Liver (tissue), 9 donors: Measurements from ENCODE around the gene OLR1. TPM values are rescaled to one million over a fixed set of nuclear protein-coding genes. Genes with fewer than 3 reads are reported as not detected.
A peak's percentile ranks its signal among the peaks of the same experiment; 100 is the strongest.

Source experiments
- DNase-seq: peaks from one replicate; pipeline ENCODE4 v3.0.0-alpha.2; 2017; ENCODE audit warnings: low spot score
- H3K27ac ChIP-seq, 2 donors: one replicate each; pipeline ENCODE4 v1.7.0; 2013; ENCODE audit warnings: inconsistent platforms in 2 of 2, low read length in 2 of 2, control low read depth in 1 of 2, low read depth in 1 of 2, mild to moderate bottlenecking in 1 of 2
- H3K27me3 ChIP-seq, 4 donors: one replicate each; pipeline versions ENCODE4 v1.6.1 to v1.7.0; 2013; ENCODE audit warnings: low read length in 3 of 4, inconsistent platforms in 1 of 4, mild to moderate bottlenecking in 1 of 4, moderate library complexity in 1 of 4; ENCODE audit not compliant: control insufficient read depth in 4 of 4, insufficient read depth in 4 of 4
- H3K36me3 ChIP-seq, 4 donors: one replicate each; pipeline versions ENCODE4 v1.6.1 to v1.7.0; 2013; ENCODE audit warnings: low read length in 3 of 4, mild to moderate bottlenecking in 3 of 4, low read depth in 1 of 4, moderate library complexity in 1 of 4; ENCODE audit not compliant: control insufficient read depth in 4 of 4, insufficient read depth in 3 of 4
- H3K4me1 ChIP-seq, 4 donors: one replicate each; pipeline versions ENCODE4 v1.6.1 to v1.7.0; 2013; ENCODE audit warnings: low read length in 3 of 4, mild to moderate bottlenecking in 3 of 4, moderate library complexity in 1 of 4; ENCODE audit not compliant: control insufficient read depth in 4 of 4, insufficient read depth in 4 of 4
- H3K4me3 ChIP-seq, 3 donors: one replicate each; pipeline versions ENCODE4 v1.6.1 to v1.7.0; 2013; ENCODE audit warnings: low read length in 3 of 3, control low read depth in 1 of 3, low read depth in 1 of 3, mild to moderate bottlenecking in 1 of 3
- H3K9ac ChIP-seq, 2 donors: one replicate each; pipeline ENCODE4 v1.7.0; 2013; ENCODE audit warnings: low read length in 2 of 2, mild to moderate bottlenecking in 2 of 2, moderate library complexity in 2 of 2, control low read depth in 1 of 2, low read depth in 1 of 2
- H3K9me3 ChIP-seq, 4 donors: one replicate each; pipeline versions ENCODE4 v1.6.1 to v1.7.0; 2013; ENCODE audit warnings: low read length in 3 of 4; ENCODE audit not compliant: control insufficient read depth in 4 of 4
- ATF3 ChIP-seq: IDR thresholded peaks from 2 replicates; pipeline ENCODE4 v1.6.1; 2016; ENCODE audit warnings: antibody characterized with exemption
- EGR1 ChIP-seq, 2 donors: IDR thresholded peaks; 2 replicates each; pipeline ENCODE4 v1.6.1; 2016 to 2018; ENCODE audit warnings: antibody characterized with exemption in 2 of 2, low read depth in 2 of 2
- FOXA1 ChIP-seq: IDR thresholded peaks from 2 replicates; pipeline ENCODE4 v1.6.1; 2016; ENCODE audit warnings: antibody characterized with exemption
- FOXA2 ChIP-seq: IDR thresholded peaks from 2 replicates; pipeline ENCODE4 v1.6.1; 2016; ENCODE audit warnings: antibody characterized with exemption
- GABPA ChIP-seq, 2 donors: IDR thresholded peaks in 1 of 2; conservative IDR thresholded peaks in 1 of 2; 2 replicates each; pipeline ENCODE4 v1.6.1; 2016; ENCODE audit warnings: antibody characterized with exemption in 2 of 2, mild to moderate bottlenecking in 1 of 2, moderate library complexity in 1 of 2
- HNF4A ChIP-seq, 2 donors: conservative IDR thresholded peaks; 2 replicates each; pipeline ENCODE4 v1.6.1; 2016; ENCODE audit warnings: antibody characterized with exemption in 2 of 2, mild to moderate bottlenecking in 2 of 2
- HNF4G ChIP-seq: IDR thresholded peaks from 2 replicates; pipeline ENCODE4 v1.6.1; 2016; ENCODE audit warnings: antibody characterized with exemption
- JUND ChIP-seq, 2 donors: IDR thresholded peaks; 2 replicates each; pipeline ENCODE4 v1.6.1; 2016; ENCODE audit warnings: antibody characterized with exemption in 2 of 2
- MAX ChIP-seq: IDR thresholded peaks from 2 replicates; pipeline ENCODE4 v1.6.1; 2016; ENCODE audit warnings: antibody characterized with exemption
- NR2F2 ChIP-seq: IDR thresholded peaks from 2 replicates; pipeline ENCODE4 v1.6.1; 2016; ENCODE audit warnings: antibody characterized with exemption
- RAD21 ChIP-seq, 2 donors: IDR thresholded peaks; 2 replicates each; pipeline ENCODE4 v1.6.1; 2016; ENCODE audit warnings: antibody characterized with exemption in 2 of 2, mild to moderate bottlenecking in 2 of 2
- RXRA ChIP-seq, 2 donors: IDR thresholded peaks; 2 replicates each; pipeline ENCODE4 v1.6.1; 2017 to 2018; ENCODE audit warnings: antibody characterized with exemption in 2 of 2, mild to moderate bottlenecking in 1 of 2
- SP1 ChIP-seq: IDR thresholded peaks from 2 replicates; pipeline ENCODE4 v1.6.1; 2018; ENCODE audit warnings: antibody characterized with exemption, mild to moderate bottlenecking
- TAF1 ChIP-seq: conservative IDR thresholded peaks from 2 replicates; pipeline ENCODE4 v1.6.1; 2016; ENCODE audit warnings: antibody characterized with exemption, mild to moderate bottlenecking
- YY1 ChIP-seq: IDR thresholded peaks from 2 replicates; pipeline ENCODE4 v1.6.1; 2016; ENCODE audit warnings: antibody characterized with exemption, mild to moderate bottlenecking
- WGBS: extraction: QIAGEN DNeasy Blood & Tissue Kit; methylation state at CpG from one replicate; pipeline ENCODE4 v1.1.7; 2013; 5-methylcytosine and 5-hydroxymethylcytosine counted together
- polyA plus RNA-seq, 2 donors: library from polyadenylated mRNA; stranded (reverse) in 1 of 2; unstranded in 1 of 2; fragments of 200-250 nt in 1 of 2; fragments of >200 nt in 1 of 2; fragmentation: Nextera tagmentation in 1 of 2; extraction: Ambion mirVana in 1 of 2; gene quantifications; one replicate each; pipeline versions ENCODE4 v1.2.1 to v1.2.3, GENCODE V29; 2013 to 2015
- total RNA-seq, 2 donors: library from RNA; depleted of rRNA; stranded (reverse); fragments of >200 nt; gene quantifications; one replicate each; pipeline ENCODE4 v1.2.3, GENCODE V29; 2014
- TF ChIP-seq, protein P1 (sequence below): IDR thresholded peaks from 2 replicates; pipeline ENCODE4 v1.6.1; 2016; ENCODE audit warnings: antibody characterized with exemption
- TF ChIP-seq, protein P2 (sequence below): IDR thresholded peaks from 2 replicates; pipeline ENCODE4 v1.6.1; 2016; ENCODE audit warnings: antibody characterized with exemption, mild to moderate bottlenecking
- TF ChIP-seq, protein P3 (sequence below): fragments of 150-350 bp; IDR thresholded peaks from 2 replicates; pipeline ENCODE4 v1.5.1; 2017; ENCODE audit warnings: improper control_type of control experiment, low read depth, low read length; ENCODE audit not compliant: missing input control
- donor health status: healthy.
- donor health status: healthy.
- donor health status: healthy.
- donor health status: healthy.
- donor health status: healthy.

Gene OLR1
- under 1 TPM in 1 of 2 donors, not detected in 1; 0.37 TPM for total RNA-seq
- under 1 TPM in 1 of 2 donors, not detected in 1; 0.13 TPM for polyA plus RNA-seq

DNA sequence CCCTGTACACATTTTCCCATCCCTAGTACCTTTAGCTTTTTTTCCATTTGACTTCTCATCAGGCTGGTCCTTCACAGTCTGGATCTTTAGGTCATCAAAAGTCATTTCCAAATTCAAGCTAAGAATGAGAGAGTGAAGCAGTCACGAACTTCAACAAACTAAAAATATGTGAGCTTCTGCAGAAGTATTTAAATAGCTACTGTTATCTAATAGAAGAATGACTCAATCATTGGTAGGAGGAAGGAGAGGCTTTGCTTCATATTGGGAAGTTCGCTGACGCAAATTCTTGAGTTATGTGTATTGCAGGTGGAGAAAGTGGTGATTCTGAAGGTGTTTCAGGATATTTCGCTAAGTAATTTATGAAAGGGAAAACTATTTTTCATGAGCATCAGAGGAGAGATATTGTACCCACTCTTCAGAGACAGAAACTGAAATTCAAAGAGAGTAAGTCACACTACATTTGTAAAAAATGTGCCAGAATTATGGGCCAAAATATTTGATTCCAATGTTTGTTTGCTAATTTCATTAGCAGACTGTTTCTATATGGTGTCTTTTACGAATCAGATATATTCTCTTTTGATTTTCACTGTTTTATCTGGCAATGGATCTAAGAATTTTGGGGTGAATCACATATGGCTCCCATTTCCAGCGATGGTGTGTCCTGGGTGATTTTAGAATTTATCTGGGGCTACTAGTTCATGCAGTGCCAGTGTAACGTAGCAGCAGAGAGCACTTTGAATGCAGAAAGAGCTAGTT lies at the start of gene OLR1:
OLR1 (minus strand) TSS at position 160 of the 756 bp plus-strand sequence; CDS start at position 105, 55 bp downstream.
- DNase-seq: no peak
- Histone ChIP-seq H3K4me3 (no peak within 1 kb of the TSS), H3K36me3 (no peaks in the 10 kb centered on the region), H3K27me3 (no peaks in the 10 kb centered on the region), H3K4me1 (peaks cover 0 to 5% (median 0%) of the 10 kb centered on the region in 4 donors), H3K27ac (no peak within 1 kb of the TSS), H3K9ac (no peak within 1 kb of the TSS), H3K9me3 (no peaks in the 10 kb centered on the region)
- TF ChIP-seq, protein P1, sequence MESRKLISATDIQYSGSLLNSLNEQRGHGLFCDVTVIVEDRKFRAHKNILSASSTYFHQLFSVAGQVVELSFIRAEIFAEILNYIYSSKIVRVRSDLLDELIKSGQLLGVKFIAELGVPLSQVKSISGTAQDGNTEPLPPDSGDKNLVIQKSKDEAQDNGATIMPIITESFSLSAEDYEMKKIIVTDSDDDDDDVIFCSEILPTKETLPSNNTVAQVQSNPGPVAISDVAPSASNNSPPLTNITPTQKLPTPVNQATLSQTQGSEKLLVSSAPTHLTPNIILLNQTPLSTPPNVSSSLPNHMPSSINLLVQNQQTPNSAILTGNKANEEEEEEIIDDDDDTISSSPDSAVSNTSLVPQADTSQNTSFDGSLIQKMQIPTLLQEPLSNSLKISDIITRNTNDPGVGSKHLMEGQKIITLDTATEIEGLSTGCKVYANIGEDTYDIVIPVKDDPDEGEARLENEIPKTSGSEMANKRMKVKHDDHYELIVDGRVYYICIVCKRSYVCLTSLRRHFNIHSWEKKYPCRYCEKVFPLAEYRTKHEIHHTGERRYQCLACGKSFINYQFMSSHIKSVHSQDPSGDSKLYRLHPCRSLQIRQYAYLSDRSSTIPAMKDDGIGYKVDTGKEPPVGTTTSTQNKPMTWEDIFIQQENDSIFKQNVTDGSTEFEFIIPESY: no peak
- no peak for TF ChIP-seq RAD21 (IDR thresholded peaks at IDR 0.05)
- WGBS: 83% methylated on average over 7 of the region's 7 CpGs

GRCh38 chr12:10220398-10221077 lies 48.6 kb upstream of the OLR1 start:
- no peak for DNase-seq
- H3K36me3 ChIP-seq: peaks cover 17 to 55% (median 48%) of the 10 kb centered on the region in 4 donors
- H3K9me3 ChIP-seq: no peaks in the 10 kb centered on the region
- peaks cover 0 to 15% (median 7%) of the 10 kb centered on the region in 4 donors for H3K4me1 ChIP-seq
- H3K27ac ChIP-seq: peak overlapping the region; percentile 62 to 77
- TF ChIP-seq TAF1 (no peak), MAX (peak; percentile 26), JUND (IDR thresholded peaks at IDR 0.05) (peak; percentile 90 to 91), SP1 (peak; percentile 53), NR2F2 (no peak), FOXA2 (peak; percentile 90), YY1 (peak; percentile 52), GABPA (IDR thresholded peaks at IDR 0.05 in 1 of 2, conservative IDR thresholded peaks at IDR 0.05 in 1 of 2) (no peak), RXRA (IDR thresholded peaks at IDR 0.05) (peak; percentile 41 to 82), RAD21 (IDR thresholded peaks at IDR 0.05) (peak in 1 of 2 donors; percentile 15), HNF4G (no peak), ATF3 (no peak), FOXA1 (peak; percentile 90), HNF4A (conservative IDR thresholded peaks at IDR 0.05) (peak; percentile 33 to 68), EGR1 (IDR thresholded peaks at IDR 0.05; ENCODE audit: low read depth in 2 of 2) (peak in 1 of 2 donors; percentile 26)
- TF ChIP-seq, protein P1: peak; percentile 10
- TF ChIP-seq, protein P2, sequence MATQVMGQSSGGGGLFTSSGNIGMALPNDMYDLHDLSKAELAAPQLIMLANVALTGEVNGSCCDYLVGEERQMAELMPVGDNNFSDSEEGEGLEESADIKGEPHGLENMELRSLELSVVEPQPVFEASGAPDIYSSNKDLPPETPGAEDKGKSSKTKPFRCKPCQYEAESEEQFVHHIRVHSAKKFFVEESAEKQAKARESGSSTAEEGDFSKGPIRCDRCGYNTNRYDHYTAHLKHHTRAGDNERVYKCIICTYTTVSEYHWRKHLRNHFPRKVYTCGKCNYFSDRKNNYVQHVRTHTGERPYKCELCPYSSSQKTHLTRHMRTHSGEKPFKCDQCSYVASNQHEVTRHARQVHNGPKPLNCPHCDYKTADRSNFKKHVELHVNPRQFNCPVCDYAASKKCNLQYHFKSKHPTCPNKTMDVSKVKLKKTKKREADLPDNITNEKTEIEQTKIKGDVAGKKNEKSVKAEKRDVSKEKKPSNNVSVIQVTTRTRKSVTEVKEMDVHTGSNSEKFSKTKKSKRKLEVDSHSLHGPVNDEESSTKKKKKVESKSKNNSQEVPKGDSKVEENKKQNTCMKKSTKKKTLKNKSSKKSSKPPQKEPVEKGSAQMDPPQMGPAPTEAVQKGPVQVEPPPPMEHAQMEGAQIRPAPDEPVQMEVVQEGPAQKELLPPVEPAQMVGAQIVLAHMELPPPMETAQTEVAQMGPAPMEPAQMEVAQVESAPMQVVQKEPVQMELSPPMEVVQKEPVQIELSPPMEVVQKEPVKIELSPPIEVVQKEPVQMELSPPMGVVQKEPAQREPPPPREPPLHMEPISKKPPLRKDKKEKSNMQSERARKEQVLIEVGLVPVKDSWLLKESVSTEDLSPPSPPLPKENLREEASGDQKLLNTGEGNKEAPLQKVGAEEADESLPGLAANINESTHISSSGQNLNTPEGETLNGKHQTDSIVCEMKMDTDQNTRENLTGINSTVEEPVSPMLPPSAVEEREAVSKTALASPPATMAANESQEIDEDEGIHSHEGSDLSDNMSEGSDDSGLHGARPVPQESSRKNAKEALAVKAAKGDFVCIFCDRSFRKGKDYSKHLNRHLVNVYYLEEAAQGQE: peak; percentile 66
- TF ChIP-seq, protein P3, sequence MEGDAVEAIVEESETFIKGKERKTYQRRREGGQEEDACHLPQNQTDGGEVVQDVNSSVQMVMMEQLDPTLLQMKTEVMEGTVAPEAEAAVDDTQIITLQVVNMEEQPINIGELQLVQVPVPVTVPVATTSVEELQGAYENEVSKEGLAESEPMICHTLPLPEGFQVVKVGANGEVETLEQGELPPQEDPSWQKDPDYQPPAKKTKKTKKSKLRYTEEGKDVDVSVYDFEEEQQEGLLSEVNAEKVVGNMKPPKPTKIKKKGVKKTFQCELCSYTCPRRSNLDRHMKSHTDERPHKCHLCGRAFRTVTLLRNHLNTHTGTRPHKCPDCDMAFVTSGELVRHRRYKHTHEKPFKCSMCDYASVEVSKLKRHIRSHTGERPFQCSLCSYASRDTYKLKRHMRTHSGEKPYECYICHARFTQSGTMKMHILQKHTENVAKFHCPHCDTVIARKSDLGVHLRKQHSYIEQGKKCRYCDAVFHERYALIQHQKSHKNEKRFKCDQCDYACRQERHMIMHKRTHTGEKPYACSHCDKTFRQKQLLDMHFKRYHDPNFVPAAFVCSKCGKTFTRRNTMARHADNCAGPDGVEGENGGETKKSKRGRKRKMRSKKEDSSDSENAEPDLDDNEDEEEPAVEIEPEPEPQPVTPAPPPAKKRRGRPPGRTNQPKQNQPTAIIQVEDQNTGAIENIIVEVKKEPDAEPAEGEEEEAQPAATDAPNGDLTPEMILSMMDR: no peak
- no peak overlapping the region for H3K4me3 ChIP-seq
- H3K9ac ChIP-seq: no peak overlapping the region
- no peaks in the 10 kb centered on the region for H3K27me3 ChIP-seq
- 42% methylated on average over 8 of the region's 8 CpGs for WGBS
